Stimulated activated CD8-positive, alpha-beta memory T cell treated with anti-CD3 and anti-CD28 coated beads, Interleukin-7, amount 100 ng/mL, for 1 hour (primary cell): ENCODE data around the gene EPB41L1.
"Not testable (repeated sequence)": the region's sequence is repeated elsewhere in the genome, so short reads cannot be mapped to it uniquely, and the experiment has no call there.

ENCODE experiments used
- DNase-seq, 2 donors: peaks; one replicate each; pipeline ENCODE4 v3.0.0-alpha.2; 2020; ENCODE audit warnings: low read depth in 2 of 2

Gene EPB41L1

DNA sequence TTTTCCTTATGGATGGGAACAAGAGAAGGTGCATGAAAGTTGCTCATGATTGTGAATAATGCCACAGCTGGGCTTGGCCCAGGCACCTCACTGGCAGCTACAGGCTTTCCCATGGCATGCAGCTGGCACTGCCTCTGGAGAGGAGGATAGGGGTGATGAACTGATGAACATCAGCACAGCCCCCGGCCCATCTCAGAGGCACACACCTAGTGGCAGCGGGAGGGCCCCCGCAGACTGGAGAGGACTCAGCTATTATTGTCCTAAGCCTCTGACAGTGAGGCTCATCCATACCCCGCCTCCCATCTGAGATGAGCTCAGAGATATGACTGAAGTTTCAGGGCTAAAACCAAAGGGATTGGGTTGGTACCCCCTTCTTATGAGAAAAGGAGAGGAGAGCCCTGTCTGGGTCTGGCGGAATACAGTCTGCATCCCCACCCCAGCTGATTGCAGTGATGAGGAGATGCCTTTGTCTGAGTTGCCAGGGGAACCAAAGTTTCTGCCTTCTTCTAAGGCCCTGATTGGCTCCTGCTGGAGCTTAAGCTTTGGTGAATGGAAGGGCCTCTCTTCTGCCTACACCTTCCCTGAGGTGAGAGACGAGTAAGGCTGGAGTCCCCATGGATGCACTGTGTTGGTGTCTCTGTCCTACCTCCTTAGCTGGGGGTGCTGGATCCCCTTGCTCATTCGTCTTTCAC is 27.6 kb upstream of the EPB41L1 start:
- no peak for DNase-seq

GRCh38 chr20:36128463-36129159 is 25.9 kb upstream of the EPB41L1 start:
- DNase-seq, result no peak

DNA sequence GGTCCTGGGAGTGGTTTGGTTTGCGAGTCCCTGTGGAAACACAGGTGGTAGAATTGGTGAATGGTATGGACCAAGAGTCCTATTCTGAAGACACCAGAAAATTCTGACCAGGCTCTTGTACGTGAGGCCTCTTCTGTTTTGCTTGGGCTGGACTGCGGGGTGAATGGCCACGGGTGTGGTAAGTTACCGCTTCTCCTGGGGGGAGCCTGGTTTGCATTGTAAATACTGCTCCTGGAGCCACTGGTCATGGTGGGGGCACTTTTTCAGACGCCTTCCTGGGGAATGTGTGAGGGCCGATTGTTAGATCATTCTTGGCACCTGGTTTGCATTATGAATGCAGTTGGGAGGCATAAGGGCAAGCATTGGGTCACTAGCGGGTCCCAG is 25.4 kb upstream of the EPB41L1 start:
- DNase-seq, result no peak

GRCh38 chr20:36130390-36130789 is 24.1 kb upstream of the EPB41L1 start:
- DNase-seq, result no peak

DNA sequence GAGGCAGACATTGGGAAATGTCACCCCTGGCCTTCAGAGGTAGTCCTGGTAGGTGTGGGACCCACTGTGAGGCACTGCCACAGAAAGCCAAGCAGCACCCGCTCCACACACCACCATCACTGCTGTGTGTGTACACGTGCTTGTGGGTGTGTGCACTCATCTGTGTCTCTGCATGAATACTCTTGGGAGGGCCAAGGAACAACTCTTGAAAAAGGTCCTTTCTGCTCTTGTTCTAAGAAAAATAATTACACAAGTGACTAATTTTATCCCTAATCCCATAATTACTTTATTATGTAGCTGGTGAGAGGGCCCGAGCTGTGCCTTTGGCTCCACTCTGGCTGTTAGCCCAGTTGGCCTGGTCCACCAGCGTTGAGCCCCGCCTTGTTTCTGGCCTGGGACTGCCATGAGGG is 21.7 kb upstream of the EPB41L1 start:
- DNase-seq, result no peak

DNA sequence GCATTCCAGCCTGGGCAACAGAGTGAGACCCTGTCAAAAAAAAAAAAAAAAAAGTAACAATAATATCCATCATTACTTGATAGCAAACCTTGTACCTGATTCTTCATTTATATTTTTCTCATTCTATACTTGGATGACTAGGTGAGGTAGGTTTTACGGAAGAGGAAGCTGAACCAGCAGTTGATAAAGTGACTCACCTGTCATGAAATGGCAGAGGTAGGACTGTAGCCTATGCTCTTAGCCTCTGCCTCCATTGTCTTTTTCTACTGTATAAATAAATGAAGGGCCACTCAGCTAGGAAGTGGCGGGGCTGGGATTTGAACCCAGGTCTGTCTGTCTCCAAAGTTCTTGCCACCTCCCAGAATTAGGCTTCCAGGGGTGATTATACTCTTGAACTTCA is 20.7 kb upstream of the EPB41L1 start:
- no peak for DNase-seq

GRCh38 chr20:36135159-36135558 is 19.4 kb upstream of the EPB41L1 start:
- no peak for DNase-seq

DNA sequence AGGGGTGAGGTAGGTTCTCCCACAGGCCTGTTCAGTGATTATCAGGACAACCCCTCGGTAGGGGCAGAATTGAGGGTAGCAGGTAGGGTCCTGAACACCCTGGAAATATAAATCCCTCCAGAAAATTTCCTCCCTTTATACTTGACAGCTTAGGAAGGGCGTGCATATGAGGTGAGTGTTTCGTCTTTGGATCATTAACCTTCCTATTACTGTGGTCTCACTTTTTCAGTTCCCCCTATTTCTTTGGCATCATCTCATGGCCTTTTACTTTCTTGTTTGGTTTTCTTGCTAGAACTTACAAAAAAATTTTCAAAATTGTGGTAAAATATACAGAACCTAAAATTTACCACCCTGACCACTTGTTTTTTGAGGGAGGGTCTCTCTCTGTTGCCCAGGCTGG is 18.7 kb upstream of the EPB41L1 start:
- DNase-seq, result no peak

DNA sequence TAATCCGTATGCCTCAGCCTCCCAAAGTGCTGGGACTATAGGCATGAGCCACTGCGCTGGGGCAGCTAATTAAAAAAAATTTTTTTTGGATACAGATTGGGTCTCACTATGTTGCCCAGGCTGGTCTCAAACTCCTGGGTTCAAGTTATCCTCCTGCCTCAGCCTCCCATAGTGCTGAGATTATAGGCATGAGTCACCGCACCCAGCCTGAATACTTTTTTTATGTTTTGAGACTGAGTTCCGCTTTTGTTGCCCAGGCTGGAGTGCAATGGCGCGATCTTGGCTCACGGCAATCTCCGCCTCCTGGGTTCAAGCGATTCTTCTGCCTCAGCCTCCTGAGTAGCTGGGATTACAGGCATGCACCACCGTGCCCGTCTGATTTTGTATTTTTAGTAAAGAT is 17.2 kb upstream of the EPB41L1 start:
- DNase-seq, result not testable (repeated sequence)

DNA sequence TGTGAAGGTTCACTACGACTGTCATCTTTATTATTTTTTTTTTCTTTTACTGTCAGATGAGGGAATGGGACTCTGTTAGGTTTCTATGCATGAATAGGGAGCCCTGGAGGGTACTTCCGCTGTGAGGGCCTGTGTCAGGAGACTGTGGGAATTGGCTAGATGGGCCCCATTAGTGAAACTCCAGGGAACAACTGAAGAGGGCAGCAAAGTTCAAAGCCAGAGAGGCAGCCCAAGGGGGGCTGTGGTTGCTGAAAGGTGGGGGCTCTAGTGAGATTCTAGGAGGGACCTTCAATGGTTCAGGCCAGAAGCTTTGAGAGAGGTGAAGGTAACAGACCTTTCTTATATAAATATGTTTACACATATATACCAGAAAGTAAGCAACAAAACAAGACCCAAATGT is 13.2 kb upstream of the EPB41L1 start:
- DNase-seq, result no peak

DNA sequence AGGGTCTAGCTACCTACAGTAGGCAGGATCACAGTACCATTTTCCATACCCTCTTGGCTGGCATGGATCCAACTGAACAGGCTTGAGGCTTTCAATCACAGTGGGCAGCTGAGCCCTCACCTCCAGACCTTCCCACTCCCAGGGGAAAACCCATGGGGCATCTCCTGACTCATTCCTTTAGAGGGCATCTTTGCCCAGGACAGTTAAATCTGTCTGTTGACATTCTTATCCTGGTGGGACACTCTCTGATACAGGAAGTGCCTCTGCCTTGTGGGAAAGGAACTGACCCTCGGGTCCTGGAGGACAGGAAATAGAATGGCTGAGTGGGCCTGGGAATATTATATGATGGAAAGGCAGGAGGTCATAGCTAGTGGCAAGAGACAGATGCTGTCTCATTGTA is 10.2 kb upstream of the EPB41L1 start:
- DNase-seq, result no peak

- no peak for DNase-seq
These were observed 8.4 kb upstream of the EPB41L1 start for GRCh38 chr20:36145877-36146707.

GRCh38 chr20:36147690-36148089 is 6.8 kb upstream of the EPB41L1 start:
- DNase-seq, result no peak

DNA sequence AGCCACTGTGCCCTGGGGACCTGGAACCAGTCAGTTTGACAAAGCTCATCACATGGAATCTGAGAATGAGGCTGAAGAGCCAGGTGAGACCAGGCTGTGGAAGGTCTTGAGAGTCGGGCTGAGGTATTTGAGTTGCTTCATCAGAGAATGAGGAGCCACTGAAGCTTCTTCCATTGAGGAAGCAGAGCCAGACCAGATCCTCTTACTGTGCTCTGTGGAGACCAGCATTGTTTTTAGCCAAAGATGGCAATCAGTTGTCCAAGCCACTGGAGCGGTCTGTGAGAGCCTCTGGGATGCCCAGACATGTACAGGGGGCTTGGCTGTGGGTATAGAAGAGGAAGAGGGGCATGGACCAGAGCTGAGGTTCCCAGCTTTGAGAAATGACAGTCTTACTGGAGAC is 6.1 kb upstream of the EPB41L1 start:
- no peak for DNase-seq

GRCh38 chr20:36149012-36149411 is 5.5 kb upstream of the EPB41L1 start:
- no peak for DNase-seq

- no peak for DNase-seq
These were observed 5.1 kb upstream of the EPB41L1 start for GRCh38 chr20:36149469-36149868.

GRCh38 chr20:36150489-36150846 is 4.1 kb upstream of the EPB41L1 start:
- DNase-seq, result no peak

GRCh38 chr20:36150847-36151539 is 3.5 kb upstream of the EPB41L1 start:
- DNase-seq, result no peak

GRCh38 chr20:36152261-36152660 is 2.3 kb upstream of the EPB41L1 start:
- no peak for DNase-seq

GRCh38 chr20:36153204-36153603 is 1.3 kb upstream of the EPB41L1 start:
- DNase-seq, result no peak

GRCh38 chr20:36153736-36154699 is 522 bp upstream of the EPB41L1 start:
- no peak for DNase-seq
